Central memory CD4-positive, alpha-beta T cell (primary cell): ENCODE measurements around the gene CAMK2D.

ENCODE experiments used
- DNase-seq: peaks from one replicate; pipeline ENCODE4 v3.0.0; 2022

Gene CAMK2D

DNA sequence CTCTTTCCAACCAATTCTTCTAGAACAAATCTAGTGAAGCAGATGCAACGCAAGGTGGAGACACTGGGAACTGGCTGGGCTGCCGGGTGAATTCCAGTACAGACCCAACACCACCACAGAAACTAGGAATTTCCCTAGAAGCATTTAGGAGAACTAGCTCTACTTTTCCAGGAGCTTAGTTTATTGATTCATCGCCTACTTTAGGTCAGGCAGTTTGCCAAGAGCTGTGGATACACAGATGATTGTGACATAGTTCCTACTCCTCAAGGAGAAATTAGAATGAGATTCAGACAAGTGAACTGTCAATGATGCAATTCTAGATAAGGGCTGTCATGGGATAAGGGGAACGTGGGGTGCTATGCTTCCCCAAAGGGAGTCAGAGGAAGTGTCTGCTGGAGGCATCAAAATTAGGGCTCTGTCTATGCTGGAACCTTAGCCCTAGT is 350.0 kb downstream of the CAMK2D start:
- DNase-seq, result no peak

GRCh38 chr4:113410686-113411085 is 350.9 kb downstream of the CAMK2D start:
- no peak for DNase-seq

GRCh38 chr4:113409181-113409580 is 352.4 kb downstream of the CAMK2D start:
- DNase-seq, result no peak

- DNase-seq, result no peak
These were observed 354.1 kb downstream of the CAMK2D start for GRCh38 chr4:113407409-113407808.

- no peak for DNase-seq
These were observed 354.9 kb downstream of the CAMK2D start for GRCh38 chr4:113406723-113407016.

DNA sequence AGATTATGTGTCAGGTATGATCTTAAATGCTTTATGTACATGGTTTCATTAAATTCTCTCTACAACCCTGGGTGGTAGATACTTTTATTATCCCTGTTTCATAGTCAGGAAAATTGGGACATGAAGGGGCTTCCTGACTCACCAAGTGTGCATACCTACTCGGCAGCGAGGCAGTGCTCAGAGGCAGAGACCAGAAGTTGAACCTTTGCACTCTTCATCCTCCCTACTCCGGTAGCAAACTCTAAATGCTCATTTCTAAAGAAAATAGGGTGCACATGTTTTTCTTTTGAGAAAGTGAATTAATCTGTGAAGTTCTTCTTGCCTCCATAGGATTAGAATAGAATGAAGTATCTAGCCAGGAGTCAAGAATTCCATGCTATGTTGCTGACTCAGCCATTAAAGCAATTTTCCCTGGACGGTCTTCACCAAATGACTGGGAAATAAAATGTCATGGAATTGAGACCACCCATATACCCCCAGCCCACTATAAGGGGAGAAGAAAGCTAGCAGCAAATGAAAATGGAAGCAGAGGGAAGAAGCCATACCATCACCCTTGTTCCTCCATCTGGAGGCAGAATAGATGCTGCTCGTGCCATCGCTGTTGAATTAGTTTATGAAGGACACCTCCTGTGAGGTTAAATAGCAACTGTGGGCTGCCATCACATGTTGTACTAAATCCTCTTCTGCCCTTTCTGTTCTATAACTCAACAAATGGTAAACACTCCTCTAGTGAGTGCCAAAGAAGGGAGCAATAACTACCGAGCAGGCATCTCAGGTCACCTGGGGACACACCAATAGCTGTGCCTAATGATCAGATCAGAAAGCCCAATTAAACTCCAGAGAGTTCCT is 355.4 kb downstream of the CAMK2D start:
- no peak for DNase-seq

GRCh38 chr4:113404841-113405240 is 356.7 kb downstream of the CAMK2D start:
- no peak for DNase-seq

- no peak for DNase-seq
These were observed 357.4 kb downstream of the CAMK2D start for GRCh38 chr4:113404167-113404571.
